ENCODE measurements around the gene SEMA6A.

GRCh38 chr5:116557669-116558271, 16.9 kb downstream of the SEMA6A start:
- TF ChIP-seq GATA2 (IDR thresholded peaks at IDR 0.05; ENCODE audit: low read depth, low read length) (no peak), GATA3 (IDR thresholded peaks at IDR 0.05; ENCODE audit: low read depth, low read length) (no peak)
